ENCODE data around the gene MTHFR.

Gene MTHFR

GRCh38 chr1:11741919-11742558, 63.7 kb downstream of the MTHFR start:
- TF ChIP-seq REST (IDR thresholded peaks at IDR 0.05; ENCODE audit: insufficient read depth in 1 of 2, low read depth in 2 of 2, low read length in 2 of 2) (no peak), FOXP2 (optimal IDR thresholded peaks at IDR 0.05; ENCODE audit: borderline replicate concordance, extremely low read depth, extremely low read length, insufficient read depth) (no peak), TAF1 (IDR thresholded peaks at IDR 0.05; ENCODE audit: borderline replicate concordance, insufficient read depth, low read length) (no peak), POLR2AphosphoS5 (IDR thresholded peaks at IDR 0.05; ENCODE audit: low read depth, low read length) (no peak), SIN3A (IDR thresholded peaks at IDR 0.05; ENCODE audit: borderline replicate concordance, insufficient read depth, low read length) (no peak)

- TF ChIP-seq TAF1 (IDR thresholded peaks at IDR 0.05; ENCODE audit: borderline replicate concordance, insufficient read depth, low read length) (no peak), POLR2AphosphoS5 (IDR thresholded peaks at IDR 0.05; ENCODE audit: low read depth, low read length) (no peak), SIN3A (IDR thresholded peaks at IDR 0.05; ENCODE audit: borderline replicate concordance, insufficient read depth, low read length) (no peak), REST (IDR thresholded peaks at IDR 0.05; ENCODE audit: insufficient read depth in 1 of 2, low read depth in 2 of 2, low read length in 2 of 2) (no peak), FOXP2 (optimal IDR thresholded peaks at IDR 0.05; ENCODE audit: borderline replicate concordance, extremely low read depth, extremely low read length, insufficient read depth) (no peak)
Measured at GRCh38 chr1:11741482-11741881, 64.3 kb downstream of the MTHFR start.

GRCh38 chr1:11740258-11741192, 65.2 kb downstream of the MTHFR start:
- TF ChIP-seq POLR2AphosphoS5 (IDR thresholded peaks at IDR 0.05; ENCODE audit: low read depth, low read length) (no peak), SIN3A (IDR thresholded peaks at IDR 0.05; ENCODE audit: borderline replicate concordance, insufficient read depth, low read length) (no peak), TAF1 (IDR thresholded peaks at IDR 0.05; ENCODE audit: borderline replicate concordance, insufficient read depth, low read length) (no peak), REST (IDR thresholded peaks at IDR 0.05; ENCODE audit: insufficient read depth in 1 of 2, low read depth in 2 of 2, low read length in 2 of 2) (no peak), FOXP2 (optimal IDR thresholded peaks at IDR 0.05; ENCODE audit: borderline replicate concordance, extremely low read depth, extremely low read length, insufficient read depth) (no peak)

GRCh38 chr1:11738783-11739182, 67.0 kb downstream of the MTHFR start:
- no peak for TF ChIP-seq FOXP2 (optimal IDR thresholded peaks at IDR 0.05; ENCODE audit: borderline replicate concordance, extremely low read depth, extremely low read length, insufficient read depth)
- TF ChIP-seq SIN3A (IDR thresholded peaks at IDR 0.05; ENCODE audit: borderline replicate concordance, insufficient read depth, low read length), result no peak

GRCh38 chr1:11738096-11738495, 67.7 kb downstream of the MTHFR start:
- TF ChIP-seq POLR2AphosphoS5 (IDR thresholded peaks at IDR 0.05; ENCODE audit: low read depth, low read length), result no peak
- no peak for TF ChIP-seq REST (IDR thresholded peaks at IDR 0.05; ENCODE audit: insufficient read depth in 1 of 2, low read depth in 2 of 2, low read length in 2 of 2)

Measured in PFSK-1 (cell line).